MG63 (cell line): ENCODE data around the gene BCCIP. TPM values are rescaled to one million over a fixed set of nuclear protein-coding genes. Genes with fewer than 3 reads are reported as not detected.

Experiments used
- DNase-seq: peaks from one replicate; pipeline ENCODE4 v3.0.0-alpha.2; 2020
- H3K27me3 ChIP-seq: fragments of 250-450 bp; sonication (Bioruptor Pico); 2 replicates; pipeline ENCODE4 v1.5.1; 2020; ENCODE audit warnings: mild to moderate bottlenecking, moderate library complexity
- H3K36me3 ChIP-seq: fragments of 250-450 bp; sonication (Bioruptor Pico); 2 replicates; pipeline ENCODE4 v1.5.1; 2020; ENCODE audit warnings: mild to moderate bottlenecking, moderate library complexity
- H3K4me3 ChIP-seq: fragments of 250-450 bp; sonication (Bioruptor Pico); 2 replicates; pipeline ENCODE4 v1.5.1; 2020; ENCODE audit warnings: mild to moderate bottlenecking, moderate library complexity
- H3K9me3 ChIP-seq: fragments of 250-450 bp; sonication (Bioruptor Pico); 2 replicates; pipeline ENCODE4 v1.5.1; 2020; ENCODE audit warnings: mild to moderate bottlenecking, moderate library complexity
- total RNA-seq: library from RNA; depleted of rRNA; stranded (reverse); fragments of >200 nt; shearing (Covaris generic); gene quantifications from 2 replicates; pipeline ENCODE4 v1.2.3, GENCODE V29; 2014; ENCODE audit warnings: low replicate concordance

BCCIP gene
- total RNA-seq, 1 experiment from 2014 or later, result 89.8 TPM

GRCh38 chr10:125823663-125824251 lies 411 bp downstream of the BCCIP start:
- Histone ChIP-seq H3K4me3 (peak overlapping the region; percentile 100), H3K9me3 (no peaks in the 10 kb centered on the region), H3K27me3 (no peaks in the 10 kb centered on the region), H3K36me3 (peaks cover 37% of the 10 kb centered on the region)
- DNase-seq, result peak; percentile 6

GRCh38 chr10:125824736-125825135 lies 1.4 kb downstream of the BCCIP start:
- no peaks in the 10 kb centered on the region for H3K27me3 ChIP-seq
- H3K36me3 ChIP-seq, result peaks cover 47% of the 10 kb centered on the region
- H3K9me3 ChIP-seq, result no peaks in the 10 kb centered on the region
- DNase-seq, result peak; percentile 51
- peak overlapping the region; percentile 100 for H3K4me3 ChIP-seq

- no peaks in the 10 kb centered on the region for H3K27me3 ChIP-seq
- H3K36me3 ChIP-seq, result peaks cover 67% of the 10 kb centered on the region
- DNase-seq, result no peak
- H3K9me3 ChIP-seq, result no peaks in the 10 kb centered on the region
- H3K4me3 ChIP-seq, result no peak overlapping the region
These were observed 3.8 kb downstream of the BCCIP start for GRCh38 chr10:125827133-125827532.

GRCh38 chr10:125828311-125828710 lies 5.0 kb downstream of the BCCIP start:
- no peak for DNase-seq
- H3K27me3 ChIP-seq, result no peaks in the 10 kb centered on the region
- no peaks in the 10 kb centered on the region for H3K9me3 ChIP-seq
- peaks cover 75% of the 10 kb centered on the region for H3K36me3 ChIP-seq
- no peak overlapping the region for H3K4me3 ChIP-seq

GRCh38 chr10:125836746-125837145 lies 13.4 kb downstream of the BCCIP start:
- no peaks in the 10 kb centered on the region for H3K9me3 ChIP-seq
- DNase-seq, result no peak
- peaks cover 78% of the 10 kb centered on the region for H3K36me3 ChIP-seq
- no peak overlapping the region for H3K4me3 ChIP-seq
- H3K27me3 ChIP-seq, result no peaks in the 10 kb centered on the region

GRCh38 chr10:125838802-125839575 lies 15.6 kb downstream of the BCCIP start:
- Histone ChIP-seq H3K27me3 (no peaks in the 10 kb centered on the region), H3K4me3 (no peak overlapping the region), H3K9me3 (no peaks in the 10 kb centered on the region), H3K36me3 (peaks cover 65% of the 10 kb centered on the region)
- DNase-seq, result no peak

GRCh38 chr10:125840406-125840805 lies 17.1 kb downstream of the BCCIP start:
- peaks cover 56% of the 10 kb centered on the region for H3K36me3 ChIP-seq
- no peaks in the 10 kb centered on the region for H3K27me3 ChIP-seq
- no peak for DNase-seq

GRCh38 chr10:125840955-125841354 lies 17.6 kb downstream of the BCCIP start:
- DNase-seq, result no peak
- no peak overlapping the region for H3K4me3 ChIP-seq
- no peaks in the 10 kb centered on the region for H3K9me3 ChIP-seq
- H3K27me3 ChIP-seq, result no peaks in the 10 kb centered on the region
- peaks cover 50% of the 10 kb centered on the region for H3K36me3 ChIP-seq

More at GRCh38 chr10:125840406-125840805, 17.1 kb downstream of the BCCIP start:
- no peak overlapping the region for H3K4me3 ChIP-seq
- H3K9me3 ChIP-seq, result no peaks in the 10 kb centered on the region

GRCh38 chr10:125843603-125844329 lies 20.4 kb downstream of the BCCIP start:
- Histone ChIP-seq H3K36me3 (peaks cover 32% of the 10 kb centered on the region), H3K27me3 (no peaks in the 10 kb centered on the region), H3K4me3 (no peak overlapping the region), H3K9me3 (no peaks in the 10 kb centered on the region)
- DNase-seq, result no peak

GRCh38 chr10:125844751-125845221 lies 21.4 kb downstream of the BCCIP start:
- Histone ChIP-seq H3K27me3 (no peaks in the 10 kb centered on the region), H3K9me3 (no peaks in the 10 kb centered on the region), H3K36me3 (peaks cover 22% of the 10 kb centered on the region), H3K4me3 (no peak overlapping the region)
- DNase-seq, result no peak

- no peaks in the 10 kb centered on the region for H3K27me3 ChIP-seq
- H3K4me3 ChIP-seq, result no peak overlapping the region
- no peak for DNase-seq
- H3K9me3 ChIP-seq, result no peaks in the 10 kb centered on the region
- peaks cover 14% of the 10 kb centered on the region for H3K36me3 ChIP-seq
These were observed 22.3 kb downstream of the BCCIP start for GRCh38 chr10:125845617-125846016.

GRCh38 chr10:125846894-125847293 lies 23.5 kb downstream of the BCCIP start:
- Histone ChIP-seq H3K4me3 (no peak overlapping the region), H3K27me3 (no peaks in the 10 kb centered on the region), H3K9me3 (no peaks in the 10 kb centered on the region), H3K36me3 (peaks cover 9% of the 10 kb centered on the region)
- no peak for DNase-seq

GRCh38 chr10:125848371-125848770 lies 25.0 kb downstream of the BCCIP start:
- DNase-seq, result no peak
- H3K4me3 ChIP-seq, result no peak overlapping the region
- peaks cover 15% of the 10 kb centered on the region for H3K36me3 ChIP-seq
- H3K27me3 ChIP-seq, result no peaks in the 10 kb centered on the region
- H3K9me3 ChIP-seq, result no peaks in the 10 kb centered on the region

GRCh38 chr10:125848857-125849256 lies 25.5 kb downstream of the BCCIP start:
- DNase-seq, result no peak
- Histone ChIP-seq H3K36me3 (peaks cover 15% of the 10 kb centered on the region), H3K27me3 (no peaks in the 10 kb centered on the region)

GRCh38 chr10:125849448-125849847 lies 26.1 kb downstream of the BCCIP start:
- Histone ChIP-seq H3K9me3 (no peaks in the 10 kb centered on the region), H3K4me3 (no peak overlapping the region), H3K27me3 (no peaks in the 10 kb centered on the region), H3K36me3 (peaks cover 15% of the 10 kb centered on the region)
- no peak for DNase-seq

More at GRCh38 chr10:125848857-125849256, 25.5 kb downstream of the BCCIP start:
- H3K4me3 ChIP-seq, result no peak overlapping the region
- no peaks in the 10 kb centered on the region for H3K9me3 ChIP-seq

GRCh38 chr10:125850766-125851731 lies 27.7 kb downstream of the BCCIP start:
- peaks cover 15% of the 10 kb centered on the region for H3K36me3 ChIP-seq
- H3K27me3 ChIP-seq, result no peaks in the 10 kb centered on the region
- H3K9me3 ChIP-seq, result no peaks in the 10 kb centered on the region
- H3K4me3 ChIP-seq, result no peak overlapping the region
- no peak for DNase-seq
